ENCODE data around the gene ABCC1. TPM values are rescaled to one million over a fixed set of nuclear protein-coding genes. Genes with fewer than 3 reads are reported as not detected.
"Not testable (repeated sequence)": the region's sequence is repeated elsewhere in the genome, so short reads cannot be mapped to it uniquely, and the experiment has no call there.

The ABCC1 gene
- polyA plus RNA-seq, 1 donor from 2014 or later: 5.8 TPM

GRCh38 chr16:16190966-16191365 lies 241.6 kb downstream of the ABCC1 start:
- H3K27ac Mint-ChIP-seq, H3K27me3 Mint-ChIP-seq, H3K4me3 Mint-ChIP-seq, H3K9me3 Mint-ChIP-seq, H3K4me1 Mint-ChIP-seq, H3K36me3 Mint-ChIP-seq: not testable (repeated sequence)

- no peaks in the 10 kb centered on the region for H3K36me3 Mint-ChIP-seq
- no peaks in the 10 kb centered on the region for H3K9me3 Mint-ChIP-seq
- peaks cover 0 to 8% (median 5%) of the 10 kb centered on the region in 3 donors for H3K4me1 Mint-ChIP-seq
- no peak overlapping the region for H3K4me3 Mint-ChIP-seq
- peaks cover 1% of the 10 kb centered on the region for H3K27me3 Mint-ChIP-seq
- no peak overlapping the region for H3K27ac Mint-ChIP-seq
Observed at GRCh38 chr16:16191493-16192167, 242.2 kb downstream of the ABCC1 start.

Other genes with a start within 250 kb of the ABCC1 start
- 3.9 TPM for gene MYH11, start 92.6 kb upstream of the ABCC1 start, polyA plus RNA-seq
- 28.1 TPM for gene CEP20, start 61.0 kb upstream of the ABCC1 start, polyA plus RNA-seq